Neural cell (in vitro differentiated cells): ENCODE data around the gene SSTR5. TPM values are rescaled to one million over a fixed set of nuclear protein-coding genes. Genes with fewer than 3 reads are reported as not detected.

Experiments
- H2AFZ ChIP-seq: fragments of 200-600, 300-800 bp; sonication (generic), shearing (Covaris generic); 2 replicates; pipeline ENCODE4 v1.6.0; 2014; ENCODE audit warnings: low read depth, mild to moderate bottlenecking, antibody characterized with exemption, low read length, moderate library complexity
- H3F3A ChIP-seq: fragments of 200-600 bp; shearing (Covaris generic); 2 replicates; pipeline ENCODE4 v1.6.1; 2016; ENCODE audit warnings: mild to moderate bottlenecking, moderate library complexity, mixed read lengths, antibody characterized with exemption, low read length; ENCODE audit not compliant: insufficient read depth, poor library complexity, severe bottlenecking
- H3K27ac ChIP-seq: fragments of 200-600, 300-800 bp; sonication (generic), shearing (Covaris generic); 2 replicates; pipeline ENCODE4 v1.5.1; 2014; ENCODE audit warnings: mild to moderate bottlenecking, low read length, moderate library complexity
- H3K27me3 ChIP-seq: fragments of 300-800, 200-600 bp; sonication (generic), shearing (Covaris generic); 2 replicates; pipeline ENCODE4 v1.6.0; 2014; ENCODE audit warnings: mild to moderate bottlenecking, low read depth, low read length, moderate library complexity; ENCODE audit not compliant: insufficient read depth
- H3K36me3 ChIP-seq: fragments of 300-800, 200-600 bp; sonication (generic), shearing (Covaris generic); 2 replicates; pipeline ENCODE4 v1.5.1; 2014; ENCODE audit warnings: mild to moderate bottlenecking, antibody characterized with exemption, low read length, moderate library complexity; ENCODE audit not compliant: insufficient read depth
- H3K4me2 ChIP-seq: fragments of 300-800, 200-600 bp; sonication (generic), shearing (Covaris generic); 2 replicates; pipeline ENCODE4 v1.6.0; 2014; ENCODE audit warnings: mild to moderate bottlenecking, low read length
- H3K4me3 ChIP-seq: fragments of 300-800, 200-600 bp; sonication (generic), shearing (Covaris generic); 2 replicates; pipeline ENCODE4 v1.5.1; 2014; ENCODE audit warnings: mild to moderate bottlenecking, low read length, moderate library complexity
- H3K79me2 ChIP-seq: fragments of 200-600 bp; shearing (Covaris generic); replicated peaks from 2 replicates; pipeline ENCODE4 v1.6.0; 2014; ENCODE audit warnings: mild to moderate bottlenecking, low read length, moderate library complexity; ENCODE audit not compliant: insufficient read depth
- H3K9ac ChIP-seq: fragments of 300-800, 200-600 bp; sonication (generic), shearing (Covaris generic); 2 replicates; pipeline ENCODE4 v1.6.1; 2016; ENCODE audit warnings: mild to moderate bottlenecking, low read length, mixed read lengths
- H3K9me2 ChIP-seq: fragments of 200-600 bp; shearing (Covaris generic); 2 replicates; pipeline ENCODE4 v1.6.1; 2016; ENCODE audit warnings: mild to moderate bottlenecking, low read length, mixed read lengths; ENCODE audit not compliant: insufficient read depth
- H3K9me3 ChIP-seq: fragments of 200-600, 300-800 bp; sonication (generic), shearing (Covaris generic); 2 replicates; pipeline ENCODE4 v1.6.1; 2016; ENCODE audit warnings: mild to moderate bottlenecking, mixed run types, low read length, moderate library complexity, mixed read lengths
- H4K20me1 ChIP-seq: fragments of 200-600 bp; shearing (Covaris generic); 2 replicates; pipeline ENCODE4 v1.6.1; 2016; ENCODE audit warnings: mild to moderate bottlenecking, mixed run types; ENCODE audit not compliant: insufficient read depth
- CTCF ChIP-seq: fragments of 450-650 bp; IDR thresholded peaks from 2 replicates; pipeline ENCODE4 v1.5.1; 2014; ENCODE audit warnings: antibody characterized with exemption, mild to moderate bottlenecking, moderate library complexity; ENCODE audit not compliant: poor library complexity, severe bottlenecking
- EP300 ChIP-seq: fragments of 450-650 bp; conservative IDR thresholded peaks from 2 replicates; pipeline ENCODE4 v1.6.1; 2014; ENCODE audit warnings: antibody characterized with exemption, mild to moderate bottlenecking, moderate library complexity; ENCODE audit not compliant: poor library complexity, severe bottlenecking
- EZH2 ChIP-seq: fragments of 200-600, 300-800 bp; shearing (Covaris generic), sonication (generic); IDR thresholded peaks from 2 replicates; pipeline ENCODE4 v1.6.1; 2014; ENCODE audit warnings: antibody characterized with exemption, low read length, borderline replicate concordance, mild to moderate bottlenecking; ENCODE audit not compliant: insufficient read depth, poor library complexity, severe bottlenecking
- MXI1 ChIP-seq: fragments of 450-650 bp; conservative IDR thresholded peaks from 2 replicates; pipeline ENCODE4 v1.6.1; 2014; ENCODE audit warnings: antibody characterized with exemption, mild to moderate bottlenecking; ENCODE audit not compliant: poor library complexity, severe bottlenecking
- POLR2AphosphoS5 ChIP-seq: IDR thresholded peaks from 2 replicates; pipeline ENCODE4 v1.6.1; 2012
- RAD21 ChIP-seq: fragments of 450-650 bp; conservative IDR thresholded peaks from 2 replicates; pipeline ENCODE4 v1.6.1; 2014; ENCODE audit warnings: antibody characterized with exemption, mild to moderate bottlenecking, moderate library complexity
- REST ChIP-seq: IDR thresholded peaks from 2 replicates; pipeline ENCODE4 v1.6.1; 2012; ENCODE audit warnings: borderline replicate concordance
- SMC3 ChIP-seq: fragments of 450-650 bp; conservative IDR thresholded peaks from 2 replicates; pipeline ENCODE4 v1.6.1; 2014; ENCODE audit warnings: antibody characterized with exemption, mild to moderate bottlenecking, moderate library complexity; ENCODE audit not compliant: poor library complexity
- TAF1 ChIP-seq: IDR thresholded peaks from 2 replicates; pipeline ENCODE4 v1.6.1; 2012; ENCODE audit warnings: low read depth
- polyA plus RNA-seq: library from polyadenylated mRNA; depleted of rRNA; stranded (reverse); fragments of >200 nt; gene quantifications from 2 replicates; pipeline ENCODE4 v1.2.3, GENCODE V29; 2014

The SSTR5 gene
- polyA plus RNA-seq, 1 donor from 2014 or later, result not detected

- H3K9me3 ChIP-seq, result no peaks in the 10 kb centered on the region
- no peaks in the 10 kb centered on the region for H3K79me2 ChIP-seq
- no peak overlapping the region for H3K27ac ChIP-seq
- no peak overlapping the region for H3K4me2 ChIP-seq
- no peaks in the 10 kb centered on the region for H3K9me2 ChIP-seq
- no peak overlapping the region for H2AFZ ChIP-seq
- H3K9ac ChIP-seq, result no peak overlapping the region
- no peaks in the 10 kb centered on the region for H3K36me3 ChIP-seq
- no peak overlapping the region for H3K4me3 ChIP-seq
- no peaks in the 10 kb centered on the region for H3F3A ChIP-seq
- TF ChIP-seq MXI1 (no peak), EZH2 (no peak), CTCF (no peak), RAD21 (no peak), REST (no peak), SMC3 (no peak), POLR2AphosphoS5 (no peak), EP300 (no peak), TAF1 (no peak)
- H4K20me1 ChIP-seq, result no peaks in the 10 kb centered on the region
- H3K27me3 ChIP-seq, result no peaks in the 10 kb centered on the region
Observed at GRCh38 chr16:1089822-1090619, 17.5 kb downstream of the SSTR5 start.

GRCh38 chr16:1090620-1091587, 18.4 kb downstream of the SSTR5 start:
- Histone ChIP-seq H3K27me3 (no peaks in the 10 kb centered on the region), H3F3A (no peaks in the 10 kb centered on the region), H3K4me3 (no peak overlapping the region), H3K4me2 (no peak overlapping the region), H3K9me3 (no peaks in the 10 kb centered on the region), H3K79me2 (no peaks in the 10 kb centered on the region), H3K27ac (no peak overlapping the region), H3K9ac (no peak overlapping the region), H3K9me2 (no peaks in the 10 kb centered on the region), H4K20me1 (no peaks in the 10 kb centered on the region), H3K36me3 (no peaks in the 10 kb centered on the region), H2AFZ (no peak overlapping the region)
- no peak for TF ChIP-seq SMC3
- TF ChIP-seq EZH2, result no peak
- TF ChIP-seq EP300, result no peak
- TF ChIP-seq MXI1, result no peak
- no peak for TF ChIP-seq RAD21
- TF ChIP-seq CTCF, result no peak
- no peak for TF ChIP-seq REST
- no peak for TF ChIP-seq TAF1
- no peak for TF ChIP-seq POLR2AphosphoS5
